H1 (cell line): ENCODE results near the gene PSME4. TPM values are rescaled to one million over a fixed set of nuclear protein-coding genes. Genes with fewer than 3 reads are reported as not detected.
A peak's percentile ranks its signal among the peaks of the same experiment; 100 is the strongest.

Experiments used
- CTCF ChIA-PET: fragments of 300-600 bp; sonication (Branson Sonifier 250); formaldehyde crosslinking; loops from one replicate; lab custom pipeline; 2021; ENCODE audit not compliant: partially characterized antibody; lab: Charles Lee
- POLR2A ChIA-PET: fragments of 300-600 bp; sonication (Branson Sonifier 250); formaldehyde crosslinking; loops from one replicate; lab custom pipeline; 2021; ENCODE audit warnings: inconsistent platforms; ENCODE audit not compliant: partially characterized antibody; lab: Charles Lee
- DNase-seq, 2 experiments: peaks; one replicate each; pipeline versions ENCODE4 v3.0.0 to v3.0.0-alpha.2; 2010 to 2022; ENCODE audit warnings: low spot score in 2 of 2, low read depth in 1 of 2, mixed read lengths in 1 of 2
- FAIRE-seq: peaks from 2 replicates; lab custom pipeline; 2011; peaks lifted over from hg19 to GRCh38; lab: Jason Lieb, UNC
- H2AFZ ChIP-seq: 2 replicates; pipeline ENCODE4 v1.8.1; 2012; ENCODE audit warnings: low read length, inconsistent platforms
- H2AK5ac ChIP-seq: 2 replicates; pipeline ENCODE4 v1.6.1; 2013; ENCODE audit warnings: low read depth, low read length
- H2BK120ac ChIP-seq: replicated peaks from 2 replicates; pipeline ENCODE3; 2013; ENCODE audit warnings: low read depth, low read length, inconsistent platforms
- H2BK12ac ChIP-seq: 2 replicates; pipeline ENCODE4 v1.6.1; 2013; ENCODE audit warnings: low read depth, low read length
- H2BK15ac ChIP-seq: 2 replicates; pipeline ENCODE4 v1.6.1; 2013; ENCODE audit warnings: low read length
- H2BK20ac ChIP-seq: 2 replicates; pipeline ENCODE4 v1.6.1; 2013; ENCODE audit warnings: low read length
- H2BK5ac ChIP-seq: 2 replicates; pipeline ENCODE4 v1.6.1; 2013; ENCODE audit warnings: low read depth, low read length
- H3K14ac ChIP-seq: 2 replicates; pipeline ENCODE4 v1.6.1; 2013; ENCODE audit warnings: inconsistent platforms; ENCODE audit not compliant: insufficient read length
- H3K18ac ChIP-seq: 2 replicates; pipeline ENCODE4 v1.6.1; 2013; ENCODE audit warnings: low read length; ENCODE audit errors: extremely low read depth
- H3K23ac ChIP-seq: 2 replicates; pipeline ENCODE4 v1.6.1; 2013; ENCODE audit warnings: inconsistent platforms; ENCODE audit not compliant: insufficient read length
- H3K23me2 ChIP-seq: 2 replicates; pipeline ENCODE4 v1.6.1; 2013; ENCODE audit warnings: low read depth, low read length
- H3K27ac ChIP-seq: 2 replicates; pipeline ENCODE4 v1.6.1; 2011; ENCODE audit warnings: low read depth, low read length, inconsistent platforms
- H3K27me3 ChIP-seq, 4 experiments: replicated peaks in 1 of 4; 1 replicate in 1 of 4; 2 replicates in 3 of 4; pipeline versions ENCODE4 v1.6.1 to v1.8.1; 2011 to 2013; ENCODE audit warnings: low read length in 3 of 4, mild to moderate bottlenecking in 3 of 4, inconsistent platforms in 2 of 4, mixed read lengths in 2 of 4, moderate library complexity in 1 of 4; ENCODE audit not compliant: control insufficient read depth in 3 of 4, insufficient read depth in 3 of 4; ENCODE audit errors: extremely low read depth in 1 of 4
- H3K36me3 ChIP-seq, 4 experiments: 2 replicates each; pipeline versions ENCODE4 v1.6.1 to v1.8.1; 2011 to 2013; ENCODE audit warnings: mild to moderate bottlenecking in 4 of 4, low read length in 3 of 4, moderate library complexity in 2 of 4, control low read depth in 1 of 4, inconsistent platforms in 1 of 4; ENCODE audit not compliant: insufficient read depth in 4 of 4, control insufficient read depth in 2 of 4
- H3K4ac ChIP-seq: replicated peaks from 2 replicates; pipeline ENCODE3; 2013; ENCODE audit warnings: low read length, low read depth, mixed read lengths, inconsistent platforms; ENCODE audit not compliant: insufficient read length
- H3K4me1 ChIP-seq, 4 experiments: replicated peaks in 1 of 4; 1 replicate in 1 of 4; 2 replicates in 3 of 4; pipeline versions ENCODE4 v1.6.1 to v1.8.1; 2011 to 2013; ENCODE audit warnings: low read length in 3 of 4, inconsistent platforms in 2 of 4, mixed read lengths in 1 of 4; ENCODE audit not compliant: insufficient read depth in 4 of 4, control insufficient read depth in 3 of 4
- H3K4me2 ChIP-seq, 2 experiments: 2 replicates each; pipeline versions ENCODE4 v1.6.1 to v1.8.1; 2011 to 2013; ENCODE audit warnings: low read depth in 2 of 2, low read length in 2 of 2, control low read depth in 1 of 2, inconsistent platforms in 1 of 2, mild to moderate bottlenecking in 1 of 2; ENCODE audit not compliant: insufficient read depth in 1 of 2
- H3K4me3 ChIP-seq, 4 experiments: fragments of 200-600, 300-600 bp in 1 of 4; sonication (generic), shearing (Covaris generic), sonication (Bioruptor Twin) in 1 of 4; 2 replicates each; pipeline versions ENCODE4 v1.5.1 to v1.8.1; 2011 to 2016; ENCODE audit warnings: low read length in 4 of 4, low read depth in 3 of 4, control low read depth in 2 of 4, inconsistent platforms in 2 of 4, mild to moderate bottlenecking in 2 of 4, mixed read lengths in 1 of 4, moderate library complexity in 1 of 4; ENCODE audit not compliant: insufficient read depth in 2 of 4; ENCODE audit errors: extremely low read depth in 1 of 4
- H3K56ac ChIP-seq: replicated peaks from 2 replicates; pipeline ENCODE3; 2013; ENCODE audit warnings: low read depth, mild to moderate bottlenecking, mixed read lengths, low read length, inconsistent platforms; ENCODE audit not compliant: insufficient read length
- H3K79me1 ChIP-seq: 2 replicates; pipeline ENCODE4 v1.6.1; 2013; ENCODE audit warnings: low read depth, low read length, control low read depth
- H3K79me2 ChIP-seq, 2 experiments: 2 replicates each; pipeline versions ENCODE4 v1.6.1 to v1.8.1; 2012 to 2013; ENCODE audit warnings: low read length in 2 of 2, mild to moderate bottlenecking in 2 of 2, inconsistent platforms in 1 of 2; ENCODE audit not compliant: insufficient read depth in 2 of 2, control insufficient read depth in 1 of 2
- H3K9ac ChIP-seq, 4 experiments: replicated peaks in 1 of 4; 1 replicate in 1 of 4; 2 replicates in 3 of 4; pipeline versions ENCODE4 v1.6.1 to v1.8.1; 2011 to 2013; ENCODE audit warnings: low read depth in 3 of 4, low read length in 3 of 4, control low read depth in 2 of 4, mild to moderate bottlenecking in 2 of 4, moderate library complexity in 2 of 4, inconsistent platforms in 1 of 4; ENCODE audit errors: extremely low read depth in 1 of 4
- H3K9me3 ChIP-seq, 2 experiments: 2 replicates each; pipeline versions ENCODE4 v1.6.1 to v1.8.1; 2012 to 2013; ENCODE audit warnings: mild to moderate bottlenecking in 2 of 2, moderate library complexity in 2 of 2, control low read depth in 1 of 2, inconsistent platforms in 1 of 2, low read depth in 1 of 2, low read length in 1 of 2, mixed read lengths in 1 of 2; ENCODE audit not compliant: insufficient read depth in 2 of 2
- H4K20me1 ChIP-seq, 2 experiments: replicated peaks in 1 of 2; 2 replicates each; pipeline versions ENCODE3 to v1.8.1; 2011 to 2013; ENCODE audit warnings: inconsistent platforms in 2 of 2, low read length in 2 of 2, mild to moderate bottlenecking in 1 of 2; ENCODE audit not compliant: insufficient read depth in 2 of 2, control insufficient read depth in 1 of 2
- H4K5ac ChIP-seq: 2 replicates; pipeline ENCODE4 v1.6.1; 2013; ENCODE audit warnings: low read length, low read depth, mixed read lengths, inconsistent platforms; ENCODE audit not compliant: insufficient read length
- H4K8ac ChIP-seq: 2 replicates; pipeline ENCODE4 v1.8.0; 2013; ENCODE audit warnings: mild to moderate bottlenecking, moderate library complexity, low read length, inconsistent platforms; ENCODE audit not compliant: insufficient read depth; ENCODE audit errors: extremely low read depth
- H4K91ac ChIP-seq: replicated peaks from 2 replicates; pipeline ENCODE3; 2013; ENCODE audit warnings: low read length, mixed read lengths, inconsistent platforms; ENCODE audit not compliant: insufficient read length
- FOSL1 ChIP-seq: IDR thresholded peaks from 2 replicates; pipeline ENCODE4 v1.6.1; 2011; ENCODE audit warnings: mild to moderate bottlenecking, low read depth, low read length, moderate library complexity; ENCODE audit not compliant: insufficient read depth
- JUN ChIP-seq: IDR thresholded peaks from 2 replicates; pipeline ENCODE4 v1.6.1; 2011; ENCODE audit warnings: low read depth, mild to moderate bottlenecking, improper control_type of control experiment, low read length
- NANOG ChIP-seq: IDR thresholded peaks from 2 replicates; pipeline ENCODE4 v1.6.1; 2011; ENCODE audit warnings: low read length, low read depth, mild to moderate bottlenecking, inconsistent platforms; ENCODE audit not compliant: insufficient read depth, poor library complexity, severe bottlenecking
- RBBP5 ChIP-seq: IDR thresholded peaks from 2 replicates; pipeline ENCODE4 v1.7.1; 2012; ENCODE audit warnings: low read depth, mild to moderate bottlenecking, inconsistent platforms, low read length, moderate library complexity, borderline replicate concordance
- SAP30 ChIP-seq: fragments of 300-600 bp; sonication (generic); IDR thresholded peaks from 2 replicates; pipeline ENCODE4 v1.7.1; 2012; ENCODE audit warnings: low read length, moderate library complexity, mild to moderate bottlenecking, inconsistent platforms; ENCODE audit not compliant: insufficient read depth, insufficient replicate concordance
- SP2 ChIP-seq: IDR thresholded peaks from 2 replicates; pipeline ENCODE4 v1.6.1; 2012; ENCODE audit warnings: mild to moderate bottlenecking, low read length, inconsistent platforms
- WGBS, 2 experiments: shearing (Covaris generic) in 1 of 2; methylation state at CpG; one replicate each; pipeline versions ENCODE4 v1.1.6 to v1.1.7; 2013 to 2015; ENCODE audit warnings: low lambda C conversion rate in 2 of 2, mixed read lengths in 2 of 2, inconsistent platforms in 1 of 2, low coverage in 1 of 2, missing lambda C conversion rate in 1 of 2; ENCODE audit not compliant: insufficient replicate concordance in 2 of 2, insufficient coverage in 1 of 2, insufficient read length in 1 of 2; ENCODE audit errors: extremely low coverage in 1 of 2, missing lambda C conversion rate in 1 of 2; 5-methylcytosine and 5-hydroxymethylcytosine counted together
- polyA plus RNA-seq, 7 experiments: library from polyadenylated mRNA; depleted of rRNA in 3 of 7; stranded (reverse) in 5 of 7; unstranded in 2 of 7; fragments of >200 nt in 5 of 7; fragments of 200-250 nt in 2 of 7; gene quantifications; 1 replicate in 5 of 7; 2 replicates in 1 of 7; 4 replicates in 1 of 7; pipeline versions ENCODE4 v1.2.1 to v1.2.3, GENCODE V29; 2011 to 2013; ENCODE audit warnings: missing spikeins in 2 of 7, mixed read lengths in 2 of 7
- total RNA-seq: library from RNA; stranded (reverse); fragmentation: NEBNext Ultra II Directional; extraction: Animal tissue kit (Norgen Biotek cat#: 25700); gene quantifications from 2 replicates; pipeline ENCODE4 v1.2.1, GENCODE V29; 2021
- TF ChIP-seq, protein P1 (sequence below), 3 experiments: IDR thresholded peaks; 1 replicate in 2 of 3; 2 replicates in 1 of 3; pipeline versions ENCODE4 v1.5.1 to v1.6.1; 2011; ENCODE audit warnings: low read length in 3 of 3, mild to moderate bottlenecking in 3 of 3, inconsistent platforms in 2 of 3, low read depth in 1 of 3, moderate library complexity in 1 of 3; ENCODE audit not compliant: insufficient read depth in 1 of 3; ENCODE audit errors: control extremely low read depth in 1 of 3
- TF ChIP-seq, protein P2 (sequence below): IDR thresholded peaks from 2 replicates; pipeline ENCODE4 v1.6.1; 2012; ENCODE audit warnings: inconsistent platforms

PSME4 gene
- total and polyA plus RNA-seq, 2 of the 8 experiments (the other 6 are each of a cell fraction or from before 2014, with no cell fraction given), result 42.2 to 116 TPM

- Histone ChIP-seq H3K27ac (no peak overlapping the region), H3K56ac (no peak overlapping the region), H3K4ac (no peak overlapping the region), H2BK15ac (no peak overlapping the region), H3K79me1 (no peaks in the 10 kb centered on the region), H2AFZ (no peak overlapping the region), H2BK20ac (no peak overlapping the region), H2AK5ac (no peak overlapping the region; the same call in 1 of the 2 replicates), H2BK120ac (no peak overlapping the region), H3K27me3 (no peaks in the 10 kb centered on the region), H3K4me3 (no peak overlapping the region), H3K36me3 (no peaks in the 10 kb centered on the region), H3K14ac (no peak overlapping the region), H4K91ac (no peak overlapping the region), H4K5ac (no peak overlapping the region), H3K23me2 (no peaks in the 10 kb centered on the region), H4K8ac (no peak overlapping the region), H3K4me2 (peak overlapping the region in 1 of 2 experiments; percentile 30; a peak in 1 of 4 replicates), H4K20me1 (no peaks in the 10 kb centered on the region), H3K79me2 (no peaks in the 10 kb centered on the region), H3K9ac (no peak overlapping the region), H3K23ac (no peak overlapping the region), H3K4me1 (peaks cover 0 to 10% (median 8%) of the 10 kb centered on the region in 4 experiments; a peak in 5 of 7 replicates), H2BK5ac (no peak overlapping the region), H2BK12ac (no peak overlapping the region), H3K18ac (0 out of 2 replicates have a peak overlapping the region, but pooled peaks have one; percentile 20), H3K9me3 (no peaks in the 10 kb centered on the region)
- ChIA-PET CTCF (interaction anchor here (0.7 kb wide), 1 partner anchor 8 kb away, joined by 3 read pairs; no protein-coding TSS in a partner anchor), POLR2A (interaction anchor here (0.7 kb wide), 1 partner anchor 510 kb away, joined by 3 read pairs; no protein-coding TSS in a partner anchor)
- FAIRE-seq (no peak), DNase-seq (no peak)
- 38% methylated on average over 3 of the region's 3 CpGs; no CpG with 5 or more reads in 1 of the 2 experiments for WGBS, 2 experiments
- TF ChIP-seq, protein P1, sequence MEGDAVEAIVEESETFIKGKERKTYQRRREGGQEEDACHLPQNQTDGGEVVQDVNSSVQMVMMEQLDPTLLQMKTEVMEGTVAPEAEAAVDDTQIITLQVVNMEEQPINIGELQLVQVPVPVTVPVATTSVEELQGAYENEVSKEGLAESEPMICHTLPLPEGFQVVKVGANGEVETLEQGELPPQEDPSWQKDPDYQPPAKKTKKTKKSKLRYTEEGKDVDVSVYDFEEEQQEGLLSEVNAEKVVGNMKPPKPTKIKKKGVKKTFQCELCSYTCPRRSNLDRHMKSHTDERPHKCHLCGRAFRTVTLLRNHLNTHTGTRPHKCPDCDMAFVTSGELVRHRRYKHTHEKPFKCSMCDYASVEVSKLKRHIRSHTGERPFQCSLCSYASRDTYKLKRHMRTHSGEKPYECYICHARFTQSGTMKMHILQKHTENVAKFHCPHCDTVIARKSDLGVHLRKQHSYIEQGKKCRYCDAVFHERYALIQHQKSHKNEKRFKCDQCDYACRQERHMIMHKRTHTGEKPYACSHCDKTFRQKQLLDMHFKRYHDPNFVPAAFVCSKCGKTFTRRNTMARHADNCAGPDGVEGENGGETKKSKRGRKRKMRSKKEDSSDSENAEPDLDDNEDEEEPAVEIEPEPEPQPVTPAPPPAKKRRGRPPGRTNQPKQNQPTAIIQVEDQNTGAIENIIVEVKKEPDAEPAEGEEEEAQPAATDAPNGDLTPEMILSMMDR (IDR thresholded peaks at IDR 0.05; ENCODE audit: control extremely low read depth in 1 of 3, insufficient read depth in 1 of 3, low read depth in 1 of 3, low read length in 3 of 3), result no peak
- TF ChIP-seq JUN, result no peak
- no peak for TF ChIP-seq SAP30
- no peak for TF ChIP-seq FOSL1
- TF ChIP-seq, protein P2, sequence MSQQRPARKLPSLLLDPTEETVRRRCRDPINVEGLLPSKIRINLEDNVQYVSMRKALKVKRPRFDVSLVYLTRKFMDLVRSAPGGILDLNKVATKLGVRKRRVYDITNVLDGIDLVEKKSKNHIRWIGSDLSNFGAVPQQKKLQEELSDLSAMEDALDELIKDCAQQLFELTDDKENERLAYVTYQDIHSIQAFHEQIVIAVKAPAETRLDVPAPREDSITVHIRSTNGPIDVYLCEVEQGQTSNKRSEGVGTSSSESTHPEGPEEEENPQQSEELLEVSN, result no peak
- no peak for TF ChIP-seq RBBP5
- TF ChIP-seq SP2, result no peak
- TF ChIP-seq NANOG, result no peak
These were observed 144.0 kb downstream of the PSME4 start for GRCh38 chr2:53826587-53827397.
